ENCODE measurements around the gene CSNK1G3. TPM values are rescaled to one million over a fixed set of nuclear protein-coding genes. Genes with fewer than 3 reads are reported as not detected.

Gene CSNK1G3
- total RNA-seq, 1 experiment from 2014 or later, result 51.1 TPM

DNA sequence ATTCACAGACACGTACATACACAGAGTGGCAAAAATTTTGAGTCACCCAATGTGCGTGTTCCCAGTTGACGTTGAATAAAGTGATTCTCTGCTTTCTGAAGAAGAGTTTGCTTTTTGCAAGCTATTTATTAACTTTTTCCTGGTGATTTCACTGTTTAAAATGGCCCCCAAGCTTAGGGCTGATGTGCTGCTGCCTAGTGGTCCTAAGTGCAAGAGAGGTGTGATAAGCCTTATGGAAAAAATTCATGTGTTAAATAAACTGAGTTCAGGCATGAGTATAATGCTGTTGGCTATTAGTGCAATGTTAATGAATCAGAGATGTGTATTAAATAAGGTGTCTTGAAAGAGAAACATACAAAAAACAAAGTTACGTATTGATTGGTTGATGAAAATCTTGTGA lies 16.9 kb downstream of the CSNK1G3 start:
- ChIA-PET RAD21 (ENCODE audit: low non-redundant PET in 1 of 2, low total read pairs in 2 of 2, uncharacterized antibody in 2 of 2, unreplicated experiment in 2 of 2) (no interaction called here), CTCF (interaction anchor here (1.4 kb wide), 1 partner anchor 16 kb away, joined by 3 read pairs; no protein-coding TSS in a partner anchor), POLR2A (no interaction called here)
- Histone ChIP-seq H3K27me3 (ENCODE audit: insufficient read depth, low read length) (no peaks in the 10 kb centered on the region), H3K79me2 (ENCODE audit: insufficient read depth, low read length) (peaks cover 91% of the 10 kb centered on the region), H3K27ac (ENCODE audit: low read depth, low read length) (no peak overlapping the region), H3K9ac (ENCODE audit: low read length) (no peak overlapping the region), H3K4me2 (ENCODE audit: low read length) (no peak overlapping the region), H3K9me2 (ENCODE audit: insufficient read depth) (no peaks in the 10 kb centered on the region), H3K36me3 (ENCODE audit: control insufficient read depth in 1 of 2, insufficient read depth in 2 of 2, low read length in 2 of 2) (no peaks in the 10 kb centered on the region), H3K9me3 (ENCODE audit: control insufficient read depth in 1 of 2, insufficient read depth in 1 of 2, low read depth in 1 of 2, low read length in 2 of 2) (no peaks in the 10 kb centered on the region), H2AFZ (ENCODE audit: low read depth, low read length, poor library complexity, severe bottlenecking) (no peak overlapping the region), H3K4me1 (ENCODE audit: control insufficient read depth in 1 of 2, insufficient read depth in 2 of 2, low read length in 2 of 2) (no peaks in the 10 kb centered on the region), H3K4me3 (replicated peaks in 1 of 2; ENCODE audit: low read depth in 1 of 2, low read length in 2 of 2) (no peak overlapping the region), H4K20me1 (ENCODE audit: insufficient read depth) (peaks cover 4% of the 10 kb centered on the region; the same call in 1 of the 2 replicates)
- TF ChIP-seq, protein P1, sequence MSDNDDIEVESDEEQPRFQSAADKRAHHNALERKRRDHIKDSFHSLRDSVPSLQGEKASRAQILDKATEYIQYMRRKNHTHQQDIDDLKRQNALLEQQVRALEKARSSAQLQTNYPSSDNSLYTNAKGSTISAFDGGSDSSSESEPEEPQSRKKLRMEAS (IDR thresholded peaks at IDR 0.05), result no peak
- TF ChIP-seq, protein P2, sequence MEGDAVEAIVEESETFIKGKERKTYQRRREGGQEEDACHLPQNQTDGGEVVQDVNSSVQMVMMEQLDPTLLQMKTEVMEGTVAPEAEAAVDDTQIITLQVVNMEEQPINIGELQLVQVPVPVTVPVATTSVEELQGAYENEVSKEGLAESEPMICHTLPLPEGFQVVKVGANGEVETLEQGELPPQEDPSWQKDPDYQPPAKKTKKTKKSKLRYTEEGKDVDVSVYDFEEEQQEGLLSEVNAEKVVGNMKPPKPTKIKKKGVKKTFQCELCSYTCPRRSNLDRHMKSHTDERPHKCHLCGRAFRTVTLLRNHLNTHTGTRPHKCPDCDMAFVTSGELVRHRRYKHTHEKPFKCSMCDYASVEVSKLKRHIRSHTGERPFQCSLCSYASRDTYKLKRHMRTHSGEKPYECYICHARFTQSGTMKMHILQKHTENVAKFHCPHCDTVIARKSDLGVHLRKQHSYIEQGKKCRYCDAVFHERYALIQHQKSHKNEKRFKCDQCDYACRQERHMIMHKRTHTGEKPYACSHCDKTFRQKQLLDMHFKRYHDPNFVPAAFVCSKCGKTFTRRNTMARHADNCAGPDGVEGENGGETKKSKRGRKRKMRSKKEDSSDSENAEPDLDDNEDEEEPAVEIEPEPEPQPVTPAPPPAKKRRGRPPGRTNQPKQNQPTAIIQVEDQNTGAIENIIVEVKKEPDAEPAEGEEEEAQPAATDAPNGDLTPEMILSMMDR (IDR thresholded peaks at IDR 0.05 in 2 of 3, conservative IDR thresholded peaks at IDR 0.05 in 1 of 3; ENCODE audit: borderline replicate concordance in 1 of 3, insufficient read depth in 1 of 3, low read depth in 2 of 3, low read length in 2 of 3), result no peak
- TF ChIP-seq FOSL1 (IDR thresholded peaks at IDR 0.05; ENCODE audit: low read depth) (no peak), POLR2A (IDR thresholded peaks at IDR 0.05; ENCODE audit: borderline replicate concordance, extremely low read depth, insufficient read depth, insufficient read length) (no peak), ELF1 (IDR thresholded peaks at IDR 0.05; ENCODE audit: borderline replicate concordance, low read depth) (no peak), CBX3 (IDR thresholded peaks at IDR 0.05; ENCODE audit: low read depth) (no peak), YY1 (IDR thresholded peaks at IDR 0.05; ENCODE audit: extremely low read depth, insufficient replicate concordance, low read depth, low read length) (no peak), SP1 (IDR thresholded peaks at IDR 0.05; ENCODE audit: low read depth) (no peak), SIN3A (IDR thresholded peaks at IDR 0.05; ENCODE audit: low read depth) (no peak), SRF (IDR thresholded peaks at IDR 0.05; ENCODE audit: low read depth) (no peak), EGR1 (IDR thresholded peaks at IDR 0.05; ENCODE audit: low read depth) (no peak), EZH2phosphoT487 (IDR thresholded peaks at IDR 0.05; ENCODE audit: borderline replicate concordance) (no peak)
- TF ChIP-seq, protein P3, sequence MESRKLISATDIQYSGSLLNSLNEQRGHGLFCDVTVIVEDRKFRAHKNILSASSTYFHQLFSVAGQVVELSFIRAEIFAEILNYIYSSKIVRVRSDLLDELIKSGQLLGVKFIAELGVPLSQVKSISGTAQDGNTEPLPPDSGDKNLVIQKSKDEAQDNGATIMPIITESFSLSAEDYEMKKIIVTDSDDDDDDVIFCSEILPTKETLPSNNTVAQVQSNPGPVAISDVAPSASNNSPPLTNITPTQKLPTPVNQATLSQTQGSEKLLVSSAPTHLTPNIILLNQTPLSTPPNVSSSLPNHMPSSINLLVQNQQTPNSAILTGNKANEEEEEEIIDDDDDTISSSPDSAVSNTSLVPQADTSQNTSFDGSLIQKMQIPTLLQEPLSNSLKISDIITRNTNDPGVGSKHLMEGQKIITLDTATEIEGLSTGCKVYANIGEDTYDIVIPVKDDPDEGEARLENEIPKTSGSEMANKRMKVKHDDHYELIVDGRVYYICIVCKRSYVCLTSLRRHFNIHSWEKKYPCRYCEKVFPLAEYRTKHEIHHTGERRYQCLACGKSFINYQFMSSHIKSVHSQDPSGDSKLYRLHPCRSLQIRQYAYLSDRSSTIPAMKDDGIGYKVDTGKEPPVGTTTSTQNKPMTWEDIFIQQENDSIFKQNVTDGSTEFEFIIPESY (IDR thresholded peaks at IDR 0.05; ENCODE audit: extremely low read depth, insufficient replicate concordance, low read length), result no peak
- no TSS peak for BruUV-seq (replicated peaks)
- no peak for ATAC-seq
- no peak for DNase-seq (ENCODE audit: low read depth, low spot score)
- intact Hi-C loops (cut with micrococcal nuclease), result no loop called here

Measured in HCT116 (cell line).